DOHH2 (cell line): ENCODE results near the gene MYO1A.

Experiments
- H3F3A ChIP-seq: fragments of 200-600 bp; sonication (generic), shearing (Covaris generic); 2 replicates; pipeline ENCODE4 v1.6.0; 2016; ENCODE audit warnings: antibody characterized with exemption, mild to moderate bottlenecking; ENCODE audit not compliant: control insufficient read depth, insufficient read depth
- H3K27ac ChIP-seq: fragments of 200-600 bp; sonication (generic); 2 replicates; pipeline ENCODE4 v1.5.1; 2014; ENCODE audit warnings: low read depth, mild to moderate bottlenecking, low read length, moderate library complexity
- H3K27me3 ChIP-seq: fragments of 200-600 bp; sonication (generic); 2 replicates; pipeline ENCODE4 v1.6.1; 2014; ENCODE audit warnings: mild to moderate bottlenecking, low read length, mixed read lengths; ENCODE audit not compliant: control insufficient read depth
- H3K36me3 ChIP-seq: fragments of 200-600 bp; sonication (generic); 2 replicates; pipeline ENCODE4 v1.6.1; 2014; ENCODE audit warnings: mild to moderate bottlenecking, low read length, moderate library complexity, mixed read lengths; ENCODE audit not compliant: control insufficient read depth
- H3K4me1 ChIP-seq: fragments of 200-600 bp; sonication (generic); 2 replicates; pipeline ENCODE4 v1.6.1; 2014; ENCODE audit warnings: mild to moderate bottlenecking, low read length, mixed read lengths; ENCODE audit not compliant: control insufficient read depth
- H3K4me2 ChIP-seq: fragments of 200-600 bp; sonication (generic); 2 replicates; pipeline ENCODE4 v1.6.0; 2014; ENCODE audit warnings: mild to moderate bottlenecking, low read length, moderate library complexity
- H3K4me3 ChIP-seq: fragments of 200-600 bp; sonication (generic); 2 replicates; pipeline ENCODE4 v1.5.1; 2014; ENCODE audit warnings: mild to moderate bottlenecking, low read length, mixed read lengths
- H3K79me2 ChIP-seq: fragments of 200-600 bp; sonication (generic); 2 replicates; pipeline ENCODE4 v1.6.1; 2014; ENCODE audit warnings: mild to moderate bottlenecking, low read length, mixed read lengths; ENCODE audit not compliant: control insufficient read depth
- H3K9me2 ChIP-seq: fragments of 200-600 bp; sonication (generic); replicated peaks from 2 replicates; pipeline ENCODE4 v1.6.1; 2014; ENCODE audit warnings: mild to moderate bottlenecking, low read length, mixed read lengths; ENCODE audit not compliant: control insufficient read depth
- H3K9me3 ChIP-seq: fragments of 200-600 bp; sonication (generic); 2 replicates; pipeline ENCODE4 v1.6.1; 2014; ENCODE audit warnings: antibody characterized with exemption, low read length, mixed read lengths; ENCODE audit not compliant: control insufficient read depth, insufficient read depth
- H4K20me1 ChIP-seq: fragments of 200-600 bp; sonication (generic); 2 replicates; pipeline ENCODE4 v1.6.0; 2014; ENCODE audit warnings: low read depth, mild to moderate bottlenecking, antibody characterized with exemption, low read length, moderate library complexity; ENCODE audit not compliant: control insufficient read depth, insufficient read depth
- CTCF ChIP-seq: fragments of 200-600 bp; sonication (generic); IDR thresholded peaks from one replicate; pipeline ENCODE4 v1.5.1; 2014; ENCODE audit warnings: antibody characterized with exemption, mild to moderate bottlenecking, low read depth, low read length; ENCODE audit not compliant: poor library complexity, severe bottlenecking
- EZH2phosphoT487 ChIP-seq: fragments of 200-600 bp; sonication (generic); IDR thresholded peaks from 2 replicates; pipeline ENCODE4 v1.6.1; 2017; ENCODE audit warnings: borderline replicate concordance, mild to moderate bottlenecking, antibody characterized with exemption, low read length, moderate library complexity, mixed read lengths

The MYO1A gene

GRCh38 chr12:57049890-57050289, at the start of gene MYO1A:
Gene MYO1A, minus strand, starts transcription at chr12:57050129. Its CDS starts 1,806 bp downstream, at chr12:57048323.
- H3K9me2 ChIP-seq = no peaks in the 10 kb centered on the region
- H3K79me2 ChIP-seq = no peaks in the 10 kb centered on the region
- H3K36me3 ChIP-seq = no peaks in the 10 kb centered on the region; the same call in 1 of the 2 replicates
- H3K9me3 ChIP-seq = no peaks in the 10 kb centered on the region
- H3F3A ChIP-seq = 0 out of 2 replicates have a peak, but pooled peaks cover under 1% of the 10 kb centered on the region
- H3K4me3 ChIP-seq = no peak within 1 kb of the TSS
- H3K27me3 ChIP-seq = peaks cover 20% of the 10 kb centered on the region
- H4K20me1 ChIP-seq = no peaks in the 10 kb centered on the region
- peaks cover 10% of the 10 kb centered on the region for H3K4me1 ChIP-seq
- H3K4me2 ChIP-seq = no peak within 1 kb of the TSS
- no peak within 1 kb of the TSS for H3K27ac ChIP-seq
- no peak for TF ChIP-seq EZH2phosphoT487
- no peak for TF ChIP-seq CTCF

GRCh38 chr12:57099047-57099714, 49.3 kb upstream of the MYO1A start:
- H3K9me3 ChIP-seq = no peaks in the 10 kb centered on the region
- no peak for TF ChIP-seq EZH2phosphoT487
- no peak for TF ChIP-seq CTCF
- peaks cover 7% of the 10 kb centered on the region for H3K4me1 ChIP-seq
- H3K4me3 ChIP-seq = no peak overlapping the region
- H3K27me3 ChIP-seq = no peaks in the 10 kb centered on the region
- peaks cover 13% of the 10 kb centered on the region for H3F3A ChIP-seq
- H3K27ac ChIP-seq = no peak overlapping the region
- no peak overlapping the region for H3K4me2 ChIP-seq
- peaks cover 75% of the 10 kb centered on the region for H3K36me3 ChIP-seq
- H4K20me1 ChIP-seq = no peaks in the 10 kb centered on the region
- H3K9me2 ChIP-seq = no peaks in the 10 kb centered on the region
- H3K79me2 ChIP-seq = no peaks in the 10 kb centered on the region

GRCh38 chr12:57098546-57098945, 48.6 kb upstream of the MYO1A start:
- no peaks in the 10 kb centered on the region for H4K20me1 ChIP-seq
- H3K9me3 ChIP-seq = no peaks in the 10 kb centered on the region
- H3K9me2 ChIP-seq = no peaks in the 10 kb centered on the region
- peaks cover 71% of the 10 kb centered on the region for H3K36me3 ChIP-seq
- H3K27me3 ChIP-seq = no peaks in the 10 kb centered on the region
- no peak overlapping the region for H3K4me3 ChIP-seq
- no peak overlapping the region for H3K4me2 ChIP-seq
- peaks cover 13% of the 10 kb centered on the region for H3F3A ChIP-seq
- TF ChIP-seq EZH2phosphoT487 (no peak), CTCF (no peak)
- H3K27ac ChIP-seq = no peak overlapping the region
- no peaks in the 10 kb centered on the region for H3K79me2 ChIP-seq
- H3K4me1 ChIP-seq = peaks cover 14% of the 10 kb centered on the region
